HG03469 (cell line): ENCODE results near the gene CCDC88B.
A peak's percentile ranks its signal among the peaks of the same experiment; 100 is the strongest.
"Not testable (repeated sequence)": the region's sequence is repeated elsewhere in the genome, so short reads cannot be mapped to it uniquely, and the experiment has no call there.

Source experiments
- ATAC-seq: cut with Tn5 transposase; IDR thresholded peaks from one replicate; pipeline ENCODE4 v1.9.1; 2021; ENCODE audit warnings: mild to moderate bottlenecking, moderate library complexity, moderate number of reproducible peaks; ENCODE audit not compliant: unreplicated experiment

Gene CCDC88B

DNA sequence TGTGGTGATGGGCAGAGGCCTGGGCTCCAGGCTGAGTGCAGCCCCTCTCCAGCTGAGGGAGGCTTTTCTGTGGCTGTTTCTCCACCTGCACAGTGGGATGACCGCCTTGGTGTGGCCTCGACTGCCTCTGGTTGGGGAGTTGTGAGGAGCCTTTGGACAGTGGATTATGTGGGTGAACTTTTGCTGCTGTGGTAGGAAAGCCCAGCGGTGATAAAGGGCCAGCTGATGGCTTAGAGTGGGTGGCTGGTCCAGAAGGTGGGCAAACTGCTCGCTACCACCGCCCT lies 36.0 kb upstream of the CCDC88B start:
- ATAC-seq = no peak

DNA sequence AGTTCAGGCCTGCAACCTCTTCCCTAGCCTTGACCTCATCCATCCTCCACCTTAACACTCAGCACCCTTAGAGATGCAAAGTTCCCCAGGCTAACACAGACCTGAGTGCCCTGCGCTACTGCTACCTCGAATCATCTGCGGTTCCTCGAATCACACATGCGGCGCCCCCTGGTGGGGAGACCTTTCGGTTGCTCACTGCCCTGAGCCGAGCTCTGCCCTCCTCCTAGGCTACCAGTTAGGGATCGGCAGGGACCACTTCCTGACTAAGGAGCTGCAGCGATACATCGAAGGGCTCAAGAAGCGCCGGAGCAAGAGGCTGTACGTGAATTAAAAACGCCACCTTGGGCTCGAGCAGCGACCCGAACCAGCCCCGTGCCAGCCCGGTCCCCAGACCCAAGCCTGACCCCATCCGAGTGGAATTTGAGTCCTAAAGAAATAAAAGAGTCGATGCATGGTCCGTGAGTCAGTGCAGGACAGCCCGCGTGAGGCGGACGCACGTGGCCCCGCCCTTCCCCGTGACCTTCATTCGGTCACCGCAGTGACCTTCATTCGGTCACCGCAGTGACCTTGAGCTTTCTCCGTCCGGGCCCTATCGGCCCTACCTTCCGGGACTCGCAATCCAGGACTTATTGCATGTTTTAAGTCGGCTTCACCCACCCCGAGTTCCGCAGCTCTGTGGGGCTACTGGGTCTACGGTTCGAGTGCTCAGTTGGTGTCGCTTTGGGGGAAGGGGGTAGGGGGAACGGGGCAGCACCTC lies 35.5 kb upstream of the CCDC88B start:
- ATAC-seq = peak; percentile 4

DNA sequence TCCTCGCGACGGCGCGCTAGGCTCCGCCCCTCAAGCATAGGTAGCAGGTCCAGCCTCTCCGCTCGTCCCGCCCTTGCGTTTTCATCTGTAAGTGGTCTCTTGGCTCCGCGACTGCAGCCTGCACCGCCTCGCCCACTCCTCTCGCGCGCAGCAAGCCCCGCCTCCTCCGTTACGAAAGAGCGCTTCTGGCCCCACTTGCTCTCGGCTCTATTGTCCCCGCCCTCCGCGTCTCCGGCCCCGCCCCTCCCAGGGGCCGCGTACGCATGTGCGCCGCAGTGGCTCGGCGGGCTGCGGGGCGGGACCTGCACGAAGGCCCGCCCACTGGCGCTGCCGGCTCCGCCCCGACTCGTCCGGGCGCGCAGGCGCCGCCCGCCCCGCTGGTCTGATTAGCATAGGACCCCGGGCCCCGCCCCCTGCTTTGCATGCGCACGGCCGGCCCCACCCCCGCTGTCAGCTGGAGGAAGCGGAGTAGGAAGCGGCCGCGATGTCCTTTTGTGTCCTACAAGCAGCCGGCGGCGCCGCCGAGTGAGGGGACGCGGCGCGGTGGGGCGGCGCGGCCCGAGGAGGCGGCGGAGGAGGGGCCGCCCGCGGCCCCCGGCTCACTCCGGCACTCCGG lies 34.8 kb upstream of the CCDC88B start, which contains the start of gene ESRRA:
ESRRA (plus strand) TSS at position 450 of the 616 bp plus-strand sequence. CDS start 1,656 bp downstream, outside the sequence.
- peak; percentile 44 for ATAC-seq

DNA sequence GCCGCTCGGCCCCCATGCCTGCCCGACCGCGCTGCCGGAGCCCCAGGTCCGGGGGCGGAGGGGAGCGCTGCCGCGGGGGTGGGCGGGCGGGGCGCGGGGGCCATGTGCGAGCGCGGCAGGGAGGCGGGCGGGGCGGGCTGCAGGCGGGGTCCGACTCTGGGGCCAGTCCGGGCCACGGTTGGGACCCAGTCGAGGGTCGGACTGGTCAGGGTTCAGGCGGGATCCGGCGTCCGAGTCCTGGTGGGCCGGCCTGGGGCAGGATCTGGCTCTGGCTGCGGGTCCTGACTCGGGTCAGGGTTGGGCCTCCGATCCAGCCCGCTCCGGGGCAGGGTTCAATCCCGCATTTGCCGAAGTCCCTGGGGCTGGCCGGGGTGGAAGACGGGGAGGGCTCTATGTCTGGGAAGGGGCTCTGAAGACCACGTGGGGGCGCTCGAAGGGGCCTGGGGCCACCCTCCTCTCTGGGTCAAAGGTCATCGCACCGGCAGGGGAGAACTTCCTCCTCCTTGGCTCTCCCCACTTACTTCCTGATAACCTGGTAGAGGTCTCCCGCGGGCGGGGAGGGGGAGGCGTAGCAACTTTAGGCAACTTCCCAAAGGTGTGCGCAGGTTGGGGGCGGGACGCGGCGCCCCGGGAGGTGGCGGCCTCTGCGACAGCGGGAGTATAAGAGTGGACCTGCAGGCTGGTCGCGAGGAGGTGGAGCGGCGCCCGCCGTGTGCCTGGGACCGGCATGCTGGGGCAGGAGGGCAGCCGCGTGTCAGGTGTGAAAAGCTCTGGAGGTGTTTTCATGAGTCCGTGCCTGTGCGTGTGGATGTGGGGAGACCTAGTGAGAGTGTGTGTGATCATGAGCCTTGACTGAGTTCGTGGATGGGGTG lies 34.1 kb upstream of the CCDC88B start:
- no peak for ATAC-seq

DNA sequence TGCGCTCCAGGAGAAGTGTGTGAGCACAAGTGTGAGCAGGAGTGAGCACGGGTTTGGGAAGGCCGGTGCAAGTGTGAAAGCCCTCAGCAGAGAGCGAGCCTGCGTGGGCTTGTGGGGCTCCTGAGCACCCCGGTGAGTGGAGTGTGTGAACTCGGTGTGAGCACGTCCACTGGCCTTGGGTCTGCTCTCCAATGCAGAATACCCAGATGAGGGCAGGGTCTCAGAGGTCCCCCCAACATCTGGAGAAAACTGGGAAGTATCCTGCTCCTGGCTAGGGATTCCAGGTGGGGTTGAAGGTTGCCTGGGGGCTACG lies 33.5 kb upstream of the CCDC88B start:
- no peak for ATAC-seq

DNA sequence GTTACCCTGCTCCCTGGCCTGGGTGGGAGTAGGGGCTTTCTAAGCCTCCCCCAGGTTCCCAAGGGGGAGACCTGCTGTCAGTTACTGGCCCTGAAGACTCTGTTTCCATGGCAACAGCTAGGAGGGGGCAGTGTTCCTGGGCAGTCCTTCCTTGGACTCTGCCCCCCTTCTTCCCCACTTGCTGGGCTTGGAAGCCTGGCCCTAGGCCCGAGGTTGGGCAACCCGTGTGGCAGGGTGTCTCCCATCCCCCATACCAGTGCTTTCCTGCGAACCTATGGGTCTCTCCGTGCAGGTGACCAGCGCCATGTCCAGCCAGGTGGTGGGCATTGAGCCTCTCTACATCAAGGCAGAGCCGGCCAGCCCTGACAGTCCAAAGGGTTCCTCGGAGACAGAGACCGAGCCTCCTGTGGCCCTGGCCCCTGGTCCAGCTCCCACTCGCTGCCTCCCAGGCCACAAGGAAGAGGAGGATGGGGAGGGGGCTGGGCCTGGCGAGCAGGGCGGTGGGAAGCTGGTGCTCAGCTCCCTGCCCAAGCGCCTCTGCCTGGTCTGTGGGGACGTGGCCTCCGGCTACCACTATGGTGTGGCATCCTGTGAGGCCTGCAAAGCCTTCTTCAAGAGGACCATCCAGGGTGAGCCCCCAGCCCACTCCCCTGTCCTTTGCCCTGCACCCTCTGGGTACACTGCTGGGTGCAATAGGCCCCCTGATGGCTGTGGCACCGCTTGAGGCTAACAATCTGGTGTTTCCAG lies 33.0 kb upstream of the CCDC88B start:
- ATAC-seq = no peak

DNA sequence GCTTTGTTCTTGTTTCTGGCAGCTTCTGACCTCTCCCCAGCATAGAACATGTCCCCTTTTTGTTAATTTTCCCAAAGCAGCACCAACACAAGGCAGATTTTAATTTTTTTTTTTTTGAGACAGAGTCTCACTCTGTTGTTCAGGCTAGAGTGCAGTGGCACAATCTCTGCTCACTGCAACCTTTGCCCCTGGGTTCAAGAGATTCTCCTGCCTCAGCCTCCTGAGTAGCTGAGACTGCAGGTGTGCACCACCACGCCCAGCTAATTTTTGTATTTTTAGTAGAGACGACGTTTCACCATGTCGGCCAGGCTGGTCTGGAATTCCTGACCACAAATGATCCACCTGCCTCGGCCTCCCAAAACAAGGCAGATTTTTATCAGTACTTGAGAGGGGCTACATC lies 32.2 kb upstream of the CCDC88B start:
- not testable (repeated sequence) for ATAC-seq

DNA sequence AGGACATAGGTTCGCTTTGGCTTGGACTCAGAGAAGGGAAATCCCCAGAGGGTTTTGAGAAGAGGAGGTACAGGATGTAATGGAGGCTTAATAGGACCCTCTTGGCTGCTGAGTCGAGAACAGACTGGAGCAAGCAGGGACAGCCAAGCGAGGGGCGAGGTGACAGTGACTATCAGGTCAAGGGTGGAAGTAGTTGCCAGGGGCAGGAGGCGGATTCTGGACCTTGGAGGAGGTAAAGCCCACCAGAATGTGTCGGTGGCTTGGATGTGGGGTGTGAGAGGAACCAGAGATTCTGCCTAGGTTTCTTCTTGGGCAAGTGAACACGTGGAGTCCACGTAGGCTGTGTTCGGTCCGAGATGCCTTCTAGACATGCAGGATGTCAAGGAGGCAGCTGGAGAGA lies 27.1 kb upstream of the CCDC88B start:
- no peak for ATAC-seq

DNA sequence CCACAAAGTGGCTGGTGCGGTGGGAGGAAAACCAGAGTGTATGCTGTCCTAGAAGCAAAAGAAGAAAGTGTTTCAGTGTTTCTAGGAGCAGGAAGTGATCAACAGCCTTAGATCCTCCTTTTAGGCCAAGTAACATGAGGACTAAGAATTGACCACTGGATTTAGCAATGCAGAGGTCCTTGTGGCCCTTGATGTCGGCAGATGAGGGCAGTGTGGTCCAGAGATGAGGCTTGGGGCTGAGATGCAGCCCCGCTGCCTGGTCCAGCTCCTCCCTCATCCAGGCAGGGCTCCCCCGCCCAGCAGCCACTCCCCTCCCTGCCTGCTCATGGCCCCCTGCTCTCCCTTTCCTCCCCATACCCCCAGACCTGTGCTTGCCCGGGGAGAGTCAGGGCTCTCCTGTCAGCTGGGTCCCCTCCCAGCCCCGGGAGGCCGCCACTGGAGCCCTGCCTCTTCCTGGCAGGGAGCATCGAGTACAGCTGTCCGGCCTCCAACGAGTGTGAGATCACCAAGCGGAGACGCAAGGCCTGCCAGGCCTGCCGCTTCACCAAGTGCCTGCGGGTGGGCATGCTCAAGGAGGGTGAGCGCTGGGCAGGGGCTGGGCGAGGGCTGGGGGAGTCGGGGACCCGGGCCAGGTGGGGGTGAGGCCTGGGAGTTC lies 26.4 kb upstream of the CCDC88B start:
- no peak for ATAC-seq

DNA sequence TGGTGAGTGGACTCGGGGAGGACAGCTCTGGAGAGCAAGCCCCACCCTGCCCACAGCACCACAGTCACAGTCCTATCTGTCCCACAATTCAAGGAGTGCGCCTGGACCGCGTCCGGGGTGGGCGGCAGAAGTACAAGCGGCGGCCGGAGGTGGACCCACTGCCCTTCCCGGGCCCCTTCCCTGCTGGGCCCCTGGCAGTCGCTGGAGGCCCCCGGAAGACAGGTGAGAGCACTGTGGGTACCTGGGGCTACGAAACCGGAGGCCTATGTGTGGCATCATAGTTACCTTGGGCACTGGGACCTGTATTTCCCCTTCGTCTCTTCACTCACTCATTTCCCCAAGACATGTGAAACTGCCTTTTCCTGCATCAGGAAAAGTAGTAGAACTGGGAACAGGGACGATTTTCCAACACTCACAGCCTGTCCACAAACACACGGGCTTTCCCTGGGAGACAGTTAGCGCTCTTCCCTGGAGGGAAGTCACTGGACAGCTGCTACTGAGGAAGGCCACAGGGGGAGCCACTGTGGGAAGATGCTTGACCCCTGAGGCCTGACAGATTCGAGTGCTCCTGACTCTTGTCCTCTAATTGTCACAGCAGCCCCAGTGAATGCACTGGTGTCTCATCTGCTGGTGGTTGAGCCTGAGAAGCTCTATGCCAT lies 25.7 kb upstream of the CCDC88B start:
- ATAC-seq = no peak

DNA sequence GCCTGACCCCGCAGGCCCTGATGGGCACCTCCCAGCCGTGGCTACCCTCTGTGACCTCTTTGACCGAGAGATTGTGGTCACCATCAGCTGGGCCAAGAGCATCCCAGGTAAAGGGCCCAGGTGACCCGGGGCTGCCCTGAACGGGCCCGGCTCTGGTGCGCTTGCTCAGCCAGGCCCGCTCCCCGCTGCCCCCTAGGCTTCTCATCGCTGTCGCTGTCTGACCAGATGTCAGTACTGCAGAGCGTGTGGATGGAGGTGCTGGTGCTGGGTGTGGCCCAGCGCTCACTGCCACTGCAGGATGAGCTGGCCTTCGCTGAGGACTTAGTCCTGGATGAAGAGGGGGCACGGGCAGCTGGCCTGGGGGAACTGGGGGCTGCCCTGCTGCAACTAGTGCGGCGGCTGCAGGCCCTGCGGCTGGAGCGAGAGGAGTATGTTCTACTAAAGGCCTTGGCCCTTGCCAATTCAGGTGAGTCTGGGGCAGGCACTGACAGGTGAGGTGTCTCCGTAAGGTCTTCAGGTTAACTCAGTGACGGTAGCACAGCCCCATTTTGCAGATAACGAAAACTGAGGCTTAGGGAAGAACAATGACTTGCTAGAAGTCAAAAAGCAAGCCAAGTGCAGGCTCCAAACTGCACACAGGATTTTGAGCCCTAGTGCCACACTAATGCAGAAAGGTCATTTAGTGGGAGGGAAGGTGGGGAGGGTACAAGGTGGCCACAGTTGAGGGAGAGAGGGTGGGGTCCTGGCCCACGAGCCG lies 25.0 kb upstream of the CCDC88B start:
- ATAC-seq = no peak

DNA sequence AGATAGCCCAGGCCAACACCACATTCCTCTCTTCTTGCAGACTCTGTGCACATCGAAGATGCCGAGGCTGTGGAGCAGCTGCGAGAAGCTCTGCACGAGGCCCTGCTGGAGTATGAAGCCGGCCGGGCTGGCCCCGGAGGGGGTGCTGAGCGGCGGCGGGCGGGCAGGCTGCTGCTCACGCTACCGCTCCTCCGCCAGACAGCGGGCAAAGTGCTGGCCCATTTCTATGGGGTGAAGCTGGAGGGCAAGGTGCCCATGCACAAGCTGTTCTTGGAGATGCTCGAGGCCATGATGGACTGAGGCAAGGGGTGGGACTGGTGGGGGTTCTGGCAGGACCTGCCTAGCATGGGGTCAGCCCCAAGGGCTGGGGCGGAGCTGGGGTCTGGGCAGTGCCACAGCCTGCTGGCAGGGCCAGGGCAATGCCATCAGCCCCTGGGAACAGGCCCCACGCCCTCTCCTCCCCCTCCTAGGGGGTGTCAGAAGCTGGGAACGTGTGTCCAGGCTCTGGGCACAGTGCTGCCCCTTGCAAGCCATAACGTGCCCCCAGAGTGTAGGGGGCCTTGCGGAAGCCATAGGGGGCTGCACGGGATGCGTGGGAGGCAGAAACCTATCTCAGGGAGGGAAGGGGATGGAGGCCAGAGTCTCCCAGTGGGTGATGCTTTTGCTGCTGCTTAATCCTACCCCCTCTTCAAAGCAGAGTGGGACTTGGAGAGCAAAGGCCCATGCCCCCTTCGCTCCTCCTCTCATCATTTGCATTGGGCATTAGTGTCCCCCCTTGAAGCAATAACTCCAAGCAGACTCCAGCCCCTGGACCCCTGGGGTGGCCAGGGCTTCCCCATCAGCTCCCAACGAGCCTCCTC lies 24.1 kb upstream of the CCDC88B start:
- not testable (repeated sequence) for ATAC-seq

DNA sequence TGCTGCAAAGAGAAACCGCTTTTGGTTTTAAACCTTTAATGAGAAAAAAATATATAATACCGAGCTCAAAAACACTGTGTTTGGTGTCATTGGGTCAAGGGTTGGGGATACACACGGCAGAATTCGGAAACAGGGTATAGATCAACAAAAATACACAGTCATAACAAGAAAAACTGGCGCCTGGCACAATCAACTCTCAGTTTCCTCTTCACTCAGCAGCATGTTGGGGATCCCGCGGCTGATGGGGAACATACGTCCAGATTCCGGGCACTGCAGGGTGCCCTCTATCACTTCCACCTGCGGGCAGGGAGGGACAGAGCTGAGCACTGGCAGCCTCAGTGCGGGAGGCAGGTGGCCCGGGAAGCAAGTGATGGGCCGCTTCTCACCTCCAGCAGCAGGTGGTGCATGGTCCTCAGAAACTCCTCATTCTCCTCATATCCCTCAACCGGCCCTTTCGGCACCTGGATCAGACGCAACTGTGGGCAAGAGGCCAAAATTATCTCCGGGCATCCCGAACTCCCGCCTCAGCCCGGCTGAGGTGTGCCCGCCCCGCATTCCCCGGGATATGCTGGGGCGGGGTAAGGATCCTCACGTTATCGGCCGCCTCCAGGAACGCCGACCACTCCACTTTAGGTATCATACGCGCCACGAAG lies 23.2 kb upstream of the CCDC88B start:
- no peak for ATAC-seq

DNA sequence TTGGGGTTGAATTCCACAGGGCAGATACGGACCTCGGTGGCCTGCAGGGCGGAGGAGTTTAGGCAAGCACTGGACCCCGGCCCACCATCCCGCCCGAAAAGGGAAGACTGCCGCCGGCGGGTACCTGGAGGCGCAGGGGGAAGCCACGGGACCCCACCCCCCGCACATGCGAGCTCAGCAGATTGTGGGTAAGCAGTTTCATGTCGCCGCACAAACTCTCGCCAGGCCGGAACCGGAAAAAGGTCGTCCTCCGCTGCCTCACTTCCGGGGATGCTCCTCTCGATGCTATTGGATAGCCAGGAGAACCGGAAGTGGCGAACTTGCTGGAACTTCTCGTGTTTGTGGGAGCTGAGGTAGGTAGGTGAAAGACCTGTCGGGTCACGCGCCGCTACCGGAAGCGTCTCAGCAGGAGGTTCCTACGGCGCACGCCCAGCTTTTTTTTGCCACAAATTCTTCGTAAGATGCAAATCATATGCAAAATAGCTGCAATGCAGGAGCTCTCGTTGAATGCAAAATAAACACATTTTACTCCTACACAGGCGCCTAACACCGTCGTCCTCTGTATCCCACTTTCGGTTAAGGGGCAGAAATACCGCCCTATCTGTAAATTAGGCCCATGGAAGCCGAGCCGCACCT lies 22.6 kb upstream of the CCDC88B start, which contains the start of gene TRMT112:
TRMT112 (minus strand) TSS at position 235 of the 636 bp plus-strand sequence; CDS start at position 202, 33 bp downstream.
- ATAC-seq = peak; percentile 37

DNA sequence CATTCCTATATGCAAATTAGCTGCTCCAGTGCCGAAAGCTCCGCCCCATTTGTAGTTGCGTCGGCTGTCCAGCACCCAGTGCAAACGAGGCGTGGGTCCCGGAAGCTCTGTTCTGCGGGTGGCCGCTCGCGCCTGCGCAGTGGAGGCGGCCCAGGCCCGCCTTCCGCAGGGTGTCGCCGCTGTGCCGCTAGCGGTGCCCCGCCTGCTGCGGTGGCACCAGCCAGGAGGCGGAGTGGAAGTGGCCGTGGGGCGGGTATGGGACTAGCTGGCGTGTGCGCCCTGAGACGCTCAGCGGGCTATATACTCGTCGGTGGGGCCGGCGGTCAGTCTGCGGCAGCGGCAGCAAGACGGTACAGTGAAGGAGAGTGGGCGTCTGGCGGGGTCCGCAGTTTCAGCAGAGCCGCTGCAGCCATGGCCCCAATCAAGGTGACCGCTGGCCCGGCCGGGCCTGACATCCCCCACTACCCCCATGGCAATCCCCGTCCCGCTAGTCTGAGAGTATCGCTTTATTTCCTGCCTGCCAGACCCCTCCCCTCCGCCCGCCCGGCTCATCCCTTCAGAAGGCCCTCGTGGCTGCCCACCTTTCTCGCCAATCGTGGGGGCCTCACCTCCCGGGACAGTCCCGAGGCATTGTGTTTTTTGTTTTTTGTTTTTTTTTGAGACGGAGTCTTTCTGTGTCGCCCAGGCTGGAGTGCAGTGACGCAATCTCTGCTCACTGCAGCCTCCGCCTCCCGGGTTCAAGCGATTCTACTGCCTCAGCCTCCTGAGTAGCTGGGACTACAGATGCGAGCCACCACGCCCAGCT lies 21.8 kb upstream of the CCDC88B start, which contains the start of gene PRDX5:
PRDX5 (plus strand) TSS at position 161 of the 805 bp plus-strand sequence; CDS start at position 256, 95 bp downstream.
- peak; percentile 45 for ATAC-seq
